Neural progenitor cell (in vitro differentiated cells): ENCODE data around the gene ADCY5.

ENCODE experiments used
- EZH2phosphoT487 ChIP-seq: fragments of 200-600 bp; sonication (generic); IDR thresholded peaks from 2 replicates; pipeline ENCODE4 v1.6.1; 2017; ENCODE audit warnings: antibody characterized with exemption
- TF ChIP-seq, protein P1 (sequence below): fragments of 200-600 bp; sonication (generic); IDR thresholded peaks from 2 replicates; pipeline ENCODE4 v1.5.1; 2017; ENCODE audit warnings: antibody characterized with exemption, mild to moderate bottlenecking

DNA sequence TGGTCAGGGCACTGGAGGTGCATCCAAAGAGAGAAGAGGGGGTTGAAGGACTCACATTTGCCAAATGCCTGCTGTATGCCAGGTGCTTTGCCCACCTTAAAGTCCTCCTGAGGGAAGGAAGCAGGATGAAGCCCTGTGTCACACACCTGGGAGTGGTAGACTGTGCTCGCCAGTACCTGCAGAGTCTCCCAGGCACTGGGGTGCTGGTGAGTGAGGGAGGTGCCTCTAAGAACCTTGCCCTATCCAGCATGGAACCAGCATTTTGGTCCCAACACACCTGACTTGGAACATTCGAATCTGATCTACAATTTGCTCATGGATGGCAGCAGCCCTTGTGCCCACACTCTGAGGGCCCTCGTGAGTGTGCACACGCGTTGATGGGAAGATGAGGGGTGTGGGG is 170.4 kb downstream of the ADCY5 start:
- TF ChIP-seq, protein P1, sequence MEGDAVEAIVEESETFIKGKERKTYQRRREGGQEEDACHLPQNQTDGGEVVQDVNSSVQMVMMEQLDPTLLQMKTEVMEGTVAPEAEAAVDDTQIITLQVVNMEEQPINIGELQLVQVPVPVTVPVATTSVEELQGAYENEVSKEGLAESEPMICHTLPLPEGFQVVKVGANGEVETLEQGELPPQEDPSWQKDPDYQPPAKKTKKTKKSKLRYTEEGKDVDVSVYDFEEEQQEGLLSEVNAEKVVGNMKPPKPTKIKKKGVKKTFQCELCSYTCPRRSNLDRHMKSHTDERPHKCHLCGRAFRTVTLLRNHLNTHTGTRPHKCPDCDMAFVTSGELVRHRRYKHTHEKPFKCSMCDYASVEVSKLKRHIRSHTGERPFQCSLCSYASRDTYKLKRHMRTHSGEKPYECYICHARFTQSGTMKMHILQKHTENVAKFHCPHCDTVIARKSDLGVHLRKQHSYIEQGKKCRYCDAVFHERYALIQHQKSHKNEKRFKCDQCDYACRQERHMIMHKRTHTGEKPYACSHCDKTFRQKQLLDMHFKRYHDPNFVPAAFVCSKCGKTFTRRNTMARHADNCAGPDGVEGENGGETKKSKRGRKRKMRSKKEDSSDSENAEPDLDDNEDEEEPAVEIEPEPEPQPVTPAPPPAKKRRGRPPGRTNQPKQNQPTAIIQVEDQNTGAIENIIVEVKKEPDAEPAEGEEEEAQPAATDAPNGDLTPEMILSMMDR = no peak
- TF ChIP-seq EZH2phosphoT487 = no peak
